Prostate gland (tissue), 2 donors: ENCODE measurements around the gene CACNA1A. TPM values are rescaled to one million over a fixed set of nuclear protein-coding genes. Genes with fewer than 3 reads are reported as not detected.

ENCODE experiments used
- DNase-seq: peaks from one replicate; pipeline ENCODE4 v3.0.0-alpha.2; 2019; ENCODE audit warnings: low spot score
- H3K27ac ChIP-seq, 2 donors: fragments of 200-600 bp; sonication (generic); 2 replicates each; pipeline ENCODE4 v1.5.1; 2017 to 2019
- H3K27me3 ChIP-seq: fragments of 200-600 bp; sonication (generic); replicated peaks from 2 replicates; pipeline ENCODE4 v1.5.1; 2019; ENCODE audit not compliant: insufficient read depth
- H3K36me3 ChIP-seq, 2 donors: fragments of 200-600 bp; sonication (generic); 1 replicate in 1 of 2; 2 replicates in 1 of 2; pipeline versions ENCODE4 v1.5.1 to v1.8.1; 2017 to 2019
- H3K4me1 ChIP-seq: fragments of 200-600 bp; sonication (generic); replicated peaks from 2 replicates; pipeline ENCODE4 v1.5.1; 2019
- H3K4me3 ChIP-seq, 2 donors: fragments of 200-600 bp; sonication (generic); 2 replicates each; pipeline ENCODE4 v1.5.1; 2017 to 2019
- H3K9me3 ChIP-seq: fragments of 200-600 bp; sonication (generic); 2 replicates; pipeline ENCODE4 v1.5.1; 2017
- POLR2A ChIP-seq: fragments of 450-650 bp; IDR thresholded peaks from one replicate; pipeline ENCODE4 v1.6.1; 2016; ENCODE audit warnings: antibody characterized with exemption, mild to moderate bottlenecking
- POLR2AphosphoS5 ChIP-seq: sonication (generic); formaldehyde crosslinking; IDR thresholded peaks from one replicate; pipeline ENCODE4 v1.6.1; 2017; ENCODE audit warnings: antibody characterized with exemption
- WGBS: methylation state at CpG from one replicate; pipeline ENCODE4 v1.1.5; 2018; 5-methylcytosine and 5-hydroxymethylcytosine counted together
- intact Hi-C: fragments of 100-400 bp; cut with DNase I; formaldehyde crosslinking; loops from one replicate; pipeline ENCODE4 v1.14.2; 2022
- total RNA-seq, 2 donors: library from RNA; depleted of rRNA; stranded (reverse); fragments of >200 nt; gene quantifications; one replicate each; pipeline ENCODE4 v1.1.0, GENCODE V29; 2016
- TF ChIP-seq, protein P1 (sequence below), 4 experiments: fragments of 200-600 bp in 2 of 4; fragments of 450-650 bp in 2 of 4; sonication (generic) in 2 of 4; IDR thresholded peaks; 1 replicate in 3 of 4; 2 replicates in 1 of 4; pipeline ENCODE4 v1.5.1; 2016 to 2019; ENCODE audit warnings: antibody characterized with exemption in 4 of 4, mild to moderate bottlenecking in 2 of 4, moderate library complexity in 2 of 4

CACNA1A gene
- total RNA-seq, 2 donors from 2014 or later: 0.46 to 12.4 TPM

DNA sequence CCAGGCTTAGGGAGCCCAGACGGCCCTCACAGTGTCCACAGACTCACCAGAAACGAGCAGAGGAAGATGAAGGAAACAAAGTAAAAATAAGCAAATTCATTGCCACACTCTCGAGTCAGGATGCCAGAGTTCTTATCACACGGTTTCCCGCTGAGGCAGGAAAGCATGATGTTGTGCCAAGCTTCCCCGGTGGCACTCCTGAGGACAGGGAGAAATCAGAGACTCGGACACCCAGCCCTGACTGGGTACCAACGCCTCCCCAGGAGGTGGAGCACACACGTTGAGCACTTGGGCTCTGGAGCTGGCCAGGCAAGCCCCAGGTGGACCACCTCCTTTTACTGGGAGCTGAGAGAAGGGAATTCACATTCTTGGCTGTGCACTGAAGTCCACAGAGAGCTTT is 274.6 kb downstream of the CACNA1A start:
- no peaks in the 10 kb centered on the region for H3K27me3 ChIP-seq
- TF ChIP-seq, protein P1, sequence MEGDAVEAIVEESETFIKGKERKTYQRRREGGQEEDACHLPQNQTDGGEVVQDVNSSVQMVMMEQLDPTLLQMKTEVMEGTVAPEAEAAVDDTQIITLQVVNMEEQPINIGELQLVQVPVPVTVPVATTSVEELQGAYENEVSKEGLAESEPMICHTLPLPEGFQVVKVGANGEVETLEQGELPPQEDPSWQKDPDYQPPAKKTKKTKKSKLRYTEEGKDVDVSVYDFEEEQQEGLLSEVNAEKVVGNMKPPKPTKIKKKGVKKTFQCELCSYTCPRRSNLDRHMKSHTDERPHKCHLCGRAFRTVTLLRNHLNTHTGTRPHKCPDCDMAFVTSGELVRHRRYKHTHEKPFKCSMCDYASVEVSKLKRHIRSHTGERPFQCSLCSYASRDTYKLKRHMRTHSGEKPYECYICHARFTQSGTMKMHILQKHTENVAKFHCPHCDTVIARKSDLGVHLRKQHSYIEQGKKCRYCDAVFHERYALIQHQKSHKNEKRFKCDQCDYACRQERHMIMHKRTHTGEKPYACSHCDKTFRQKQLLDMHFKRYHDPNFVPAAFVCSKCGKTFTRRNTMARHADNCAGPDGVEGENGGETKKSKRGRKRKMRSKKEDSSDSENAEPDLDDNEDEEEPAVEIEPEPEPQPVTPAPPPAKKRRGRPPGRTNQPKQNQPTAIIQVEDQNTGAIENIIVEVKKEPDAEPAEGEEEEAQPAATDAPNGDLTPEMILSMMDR (IDR thresholded peaks at IDR 0.05): no peak
- no peak for TF ChIP-seq POLR2AphosphoS5
- TF ChIP-seq POLR2A: no peak
- intact Hi-C loops: no loop called here
- H3K27ac ChIP-seq: no peak overlapping the region
- WGBS: 19% methylated on average over 9 of the region's 9 CpGs
- H3K4me3 ChIP-seq: no peak overlapping the region
- DNase-seq: no peak
- no peaks in the 10 kb centered on the region for H3K36me3 ChIP-seq
- H3K4me1 ChIP-seq: no peaks in the 10 kb centered on the region
- no peaks in the 10 kb centered on the region for H3K9me3 ChIP-seq

DNA sequence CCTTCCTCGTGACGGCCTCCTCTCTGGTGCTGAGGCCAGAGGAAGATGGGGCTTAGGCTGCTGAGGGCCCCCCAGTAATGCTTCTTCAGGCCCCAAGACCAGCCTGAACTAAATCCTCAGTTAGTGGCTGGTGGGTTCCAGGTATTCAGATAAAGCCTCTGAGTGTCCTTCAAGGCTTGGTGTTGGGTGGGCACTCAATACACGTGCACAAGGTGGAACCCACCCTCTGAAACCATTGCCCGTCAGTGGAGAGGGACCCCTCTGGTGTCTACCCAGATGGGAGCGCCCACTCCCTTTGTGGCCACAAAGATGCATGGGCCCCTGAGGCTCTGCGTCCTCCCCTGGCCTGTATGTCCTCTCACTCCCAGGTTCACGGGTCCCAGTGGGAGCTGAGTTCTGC is 277.0 kb downstream of the CACNA1A start:
- peaks cover 4% of the 10 kb centered on the region for H3K27me3 ChIP-seq
- no peak overlapping the region for H3K27ac ChIP-seq
- TF ChIP-seq, protein P1 (IDR thresholded peaks at IDR 0.05): no peak
- TF ChIP-seq POLR2A (no peak), POLR2AphosphoS5 (no peak)
- no peaks in the 10 kb centered on the region for H3K36me3 ChIP-seq
- intact Hi-C loops: no loop called here
- no peak for DNase-seq
- 88% methylated on average over 7 of the region's 7 CpGs for WGBS
- no peaks in the 10 kb centered on the region for H3K9me3 ChIP-seq
- H3K4me3 ChIP-seq: no peak overlapping the region
- H3K4me1 ChIP-seq: no peaks in the 10 kb centered on the region

DNA sequence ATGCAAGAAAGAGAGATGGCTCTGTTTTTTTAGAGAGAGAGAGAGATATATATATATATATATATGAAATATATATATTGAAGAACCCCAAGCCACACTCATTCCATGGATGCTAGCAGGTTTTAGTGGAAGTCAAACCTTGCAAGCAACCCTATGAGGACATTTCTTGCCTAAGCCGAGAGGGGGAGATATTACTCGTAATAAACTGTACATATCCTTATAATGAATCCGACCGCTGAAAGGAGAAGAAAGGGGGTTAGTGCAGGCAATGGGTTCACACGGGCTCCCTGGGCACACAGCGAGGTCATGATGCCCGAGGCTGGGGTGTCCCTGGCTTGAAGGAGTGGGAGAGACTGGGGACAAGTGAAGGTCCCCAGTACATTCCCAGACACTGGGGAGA is 277.7 kb downstream of the CACNA1A start:
- no peak overlapping the region for H3K4me3 ChIP-seq
- no peaks in the 10 kb centered on the region for H3K9me3 ChIP-seq
- no peaks in the 10 kb centered on the region for H3K36me3 ChIP-seq
- intact Hi-C loops: no loop called here
- no peak overlapping the region for H3K27ac ChIP-seq
- H3K27me3 ChIP-seq: peaks cover 4% of the 10 kb centered on the region
- H3K4me1 ChIP-seq: no peaks in the 10 kb centered on the region
- no peak for TF ChIP-seq POLR2AphosphoS5
- TF ChIP-seq, protein P1 (IDR thresholded peaks at IDR 0.05): no peak
- no peak for TF ChIP-seq POLR2A
- 73% methylated on average over 7 of the region's 7 CpGs for WGBS
- no peak for DNase-seq

DNA sequence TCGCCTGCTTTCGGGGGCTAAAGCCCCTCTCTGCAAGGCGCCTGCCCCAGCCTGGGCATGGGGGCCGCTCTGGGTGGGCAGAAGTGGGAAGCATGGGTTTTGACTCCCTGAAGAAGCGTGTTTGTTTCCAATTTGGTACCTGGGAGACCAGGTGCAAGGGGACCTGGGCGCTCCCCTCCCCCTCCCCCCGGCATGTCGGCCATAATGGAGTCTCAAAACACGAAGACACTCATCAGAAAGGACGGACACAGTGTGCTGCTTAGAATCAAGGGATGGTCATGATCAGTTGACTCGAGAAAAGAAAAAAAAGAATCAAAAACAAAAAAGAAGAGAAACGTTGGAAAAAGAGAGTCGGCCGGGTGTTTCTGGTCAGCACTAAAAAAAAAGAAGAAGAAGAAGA is 279.3 kb downstream of the CACNA1A start:
- Histone ChIP-seq H3K27me3 (peaks cover 4% of the 10 kb centered on the region), H3K27ac (no peak overlapping the region), H3K4me1 (no peaks in the 10 kb centered on the region), H3K36me3 (no peaks in the 10 kb centered on the region), H3K4me3 (no peak overlapping the region), H3K9me3 (no peaks in the 10 kb centered on the region)
- 71% methylated on average over 14 of the region's 14 CpGs for WGBS
- intact Hi-C loops: no loop called here
- TF ChIP-seq, protein P1 (IDR thresholded peaks at IDR 0.05): no peak
- TF ChIP-seq POLR2AphosphoS5 (no peak), POLR2A (no peak)
- DNase-seq: no peak

DNA sequence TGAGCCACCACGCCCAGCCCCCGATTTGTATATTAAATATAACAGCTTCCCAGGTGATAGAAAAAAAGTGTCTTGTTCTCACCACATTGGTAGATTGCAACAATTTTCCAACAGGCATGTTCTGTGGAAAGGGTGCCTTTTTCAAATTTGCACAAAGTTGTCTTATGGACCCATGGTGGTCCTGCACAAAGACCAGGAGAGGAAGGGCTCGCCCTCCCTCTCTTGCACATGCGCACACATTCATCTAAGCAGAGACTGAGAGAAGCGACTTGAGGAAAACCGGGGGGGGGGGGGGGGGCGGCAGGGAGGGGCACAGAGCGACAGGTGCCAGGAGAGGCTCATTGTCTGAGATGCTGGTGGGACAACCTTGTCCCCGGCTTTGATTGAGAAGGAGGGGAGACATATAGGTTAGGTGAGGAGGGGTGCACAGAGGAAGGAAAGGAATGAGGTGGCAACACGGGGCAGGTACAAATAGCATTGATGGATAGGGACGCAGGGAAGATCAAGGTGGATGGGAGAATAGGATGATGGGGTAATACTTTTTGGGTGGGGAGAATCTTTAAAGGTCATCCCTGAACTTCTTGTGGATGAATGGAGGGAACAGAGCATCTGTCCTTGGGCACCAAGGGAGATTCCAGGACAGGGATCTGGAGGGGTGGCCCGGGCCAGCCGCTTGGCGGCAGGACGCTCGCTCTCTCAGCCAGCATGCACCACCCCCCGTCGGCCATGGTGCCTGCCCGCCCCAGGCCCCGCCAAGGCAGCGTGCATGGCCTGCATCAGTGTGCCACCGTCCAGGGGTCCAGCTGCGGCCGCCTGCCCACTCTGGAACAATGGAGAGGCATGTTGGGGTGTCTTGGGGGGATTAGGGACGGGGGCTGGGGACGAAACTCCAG is 280.1 kb downstream of the CACNA1A start:
- H3K4me1 ChIP-seq: no peaks in the 10 kb centered on the region
- H3K36me3 ChIP-seq: no peaks in the 10 kb centered on the region
- TF ChIP-seq, protein P1 (IDR thresholded peaks at IDR 0.05): no peak
- H3K9me3 ChIP-seq: no peaks in the 10 kb centered on the region
- intact Hi-C loops: no loop called here
- DNase-seq: no peak
- WGBS: 86% methylated on average over 25 of the region's 26 CpGs
- H3K27me3 ChIP-seq: peaks cover 4% of the 10 kb centered on the region
- H3K4me3 ChIP-seq: no peak overlapping the region
- no peak overlapping the region for H3K27ac ChIP-seq
